DOHH2 (cell line): ENCODE measurements around the gene SYNJ2.

Experiments
- EZH2phosphoT487 ChIP-seq: fragments of 200-600 bp; sonication (generic); IDR thresholded peaks from 2 replicates; pipeline ENCODE4 v1.6.1; 2017; ENCODE audit warnings: borderline replicate concordance, mild to moderate bottlenecking, antibody characterized with exemption, low read length, moderate library complexity, mixed read lengths
- TF ChIP-seq, protein P1 (sequence below): fragments of 200-600 bp; sonication (generic); IDR thresholded peaks from one replicate; pipeline ENCODE4 v1.5.1; 2014; ENCODE audit warnings: antibody characterized with exemption, mild to moderate bottlenecking, low read depth, low read length; ENCODE audit not compliant: poor library complexity, severe bottlenecking

DNA sequence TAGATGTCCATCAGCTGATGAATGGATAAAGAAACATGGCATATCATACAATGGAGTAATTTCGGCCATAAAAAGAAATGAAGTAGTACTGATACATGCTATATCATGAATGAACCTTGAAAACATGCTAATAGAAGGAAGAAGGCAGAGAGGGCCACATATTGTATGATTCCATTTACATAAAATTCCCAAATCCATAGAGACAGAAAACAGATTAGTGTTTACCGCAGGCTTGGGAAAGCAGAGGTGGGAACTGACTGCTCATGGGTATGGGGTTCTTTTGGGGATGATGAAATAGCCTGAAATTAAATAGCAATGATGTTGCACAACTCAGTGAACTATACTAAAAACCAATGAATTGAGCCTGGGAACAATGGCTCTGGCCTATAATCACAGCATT lies 128.1 kb downstream of the SYNJ2 start:
- TF ChIP-seq, protein P1, sequence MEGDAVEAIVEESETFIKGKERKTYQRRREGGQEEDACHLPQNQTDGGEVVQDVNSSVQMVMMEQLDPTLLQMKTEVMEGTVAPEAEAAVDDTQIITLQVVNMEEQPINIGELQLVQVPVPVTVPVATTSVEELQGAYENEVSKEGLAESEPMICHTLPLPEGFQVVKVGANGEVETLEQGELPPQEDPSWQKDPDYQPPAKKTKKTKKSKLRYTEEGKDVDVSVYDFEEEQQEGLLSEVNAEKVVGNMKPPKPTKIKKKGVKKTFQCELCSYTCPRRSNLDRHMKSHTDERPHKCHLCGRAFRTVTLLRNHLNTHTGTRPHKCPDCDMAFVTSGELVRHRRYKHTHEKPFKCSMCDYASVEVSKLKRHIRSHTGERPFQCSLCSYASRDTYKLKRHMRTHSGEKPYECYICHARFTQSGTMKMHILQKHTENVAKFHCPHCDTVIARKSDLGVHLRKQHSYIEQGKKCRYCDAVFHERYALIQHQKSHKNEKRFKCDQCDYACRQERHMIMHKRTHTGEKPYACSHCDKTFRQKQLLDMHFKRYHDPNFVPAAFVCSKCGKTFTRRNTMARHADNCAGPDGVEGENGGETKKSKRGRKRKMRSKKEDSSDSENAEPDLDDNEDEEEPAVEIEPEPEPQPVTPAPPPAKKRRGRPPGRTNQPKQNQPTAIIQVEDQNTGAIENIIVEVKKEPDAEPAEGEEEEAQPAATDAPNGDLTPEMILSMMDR, result no peak
- no peak for TF ChIP-seq EZH2phosphoT487
